ENCODE measurements around the gene LDB3. TPM values are rescaled to one million over a fixed set of nuclear protein-coding genes. Genes with fewer than 3 reads are reported as not detected.

Gene LDB3
- total RNA-seq, 2 donors from 2014 or later = 0.66 to 0.78 TPM

DNA sequence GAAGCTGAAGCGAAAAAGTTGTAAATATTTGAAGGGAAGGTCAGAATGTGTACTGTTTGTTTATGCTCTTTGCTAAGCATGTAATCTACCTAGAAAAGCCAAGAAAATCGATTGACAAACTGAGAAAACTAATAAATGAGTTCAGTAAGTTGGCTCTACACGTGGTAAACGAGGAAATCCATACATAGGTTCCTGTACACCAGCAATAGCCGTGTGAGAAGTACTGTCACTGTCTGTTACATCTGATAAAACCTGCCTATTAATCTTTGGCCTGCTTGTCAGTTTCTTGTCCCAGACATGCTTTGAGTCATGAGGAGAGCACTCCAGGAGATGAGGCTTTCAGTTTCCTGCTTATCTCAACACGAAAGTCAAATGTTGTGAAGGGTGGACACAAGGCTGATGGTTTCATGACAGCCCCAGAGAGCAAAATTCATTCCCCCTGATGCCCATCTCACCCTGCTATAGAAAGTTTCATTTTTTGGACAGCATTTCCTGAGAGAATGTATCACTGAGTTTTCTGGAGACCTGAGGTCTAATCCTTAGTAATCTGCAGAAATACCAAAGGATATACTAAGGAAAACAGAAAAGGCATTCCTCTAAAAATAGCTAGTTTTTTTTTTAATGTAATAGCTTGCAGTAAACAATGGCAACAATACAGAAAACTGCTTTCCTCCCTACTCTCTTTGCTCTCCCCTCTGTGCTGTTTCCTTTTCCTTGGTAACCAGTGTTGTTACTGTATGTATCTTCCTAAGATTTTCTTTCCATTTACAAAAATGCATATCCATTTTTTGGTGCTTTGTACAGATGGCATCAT lies 107.0 kb downstream of the LDB3 start:
- 10 to 13% methylated on average over 6 of the region's 6 CpGs for WGBS, 2 donors
- peaks cover 25% of the 10 kb centered on the region for H3K4me1 ChIP-seq
- H3K27ac ChIP-seq = no peak overlapping the region
- H3K36me3 ChIP-seq (replicated peaks in 1 of 2; ENCODE audit: insufficient read depth in 1 of 2, low read depth in 2 of 2) = no peaks in the 10 kb centered on the region
- DNase-seq = no peak
- intact Hi-C loops (cut with DNase I) = no loop called here
- no peak for TF ChIP-seq CTCF (IDR thresholded peaks at IDR 0.05)
- no peak for TF ChIP-seq POLR2A (IDR thresholded peaks at IDR 0.05)
- no peaks in the 10 kb centered on the region for H3K9me3 ChIP-seq
- no peak overlapping the region for H3K4me3 ChIP-seq
- H3K27me3 ChIP-seq = no peaks in the 10 kb centered on the region
- peak; percentile 12 for ATAC-seq

- Histone ChIP-seq H3K9me3 (no peaks in the 10 kb centered on the region), H3K36me3 (replicated peaks in 1 of 2; ENCODE audit: insufficient read depth in 1 of 2, low read depth in 2 of 2) (no peaks in the 10 kb centered on the region), H3K27me3 (no peaks in the 10 kb centered on the region), H3K4me1 (peaks cover 24% of the 10 kb centered on the region), H3K4me3 (no peak overlapping the region), H3K27ac (no peak overlapping the region)
- intact Hi-C loops (cut with DNase I) = no loop called here
- DNase-seq (no peak), ATAC-seq (no peak)
- no peak for TF ChIP-seq CTCF (IDR thresholded peaks at IDR 0.05)
- no peak for TF ChIP-seq POLR2A (IDR thresholded peaks at IDR 0.05)
- WGBS, 2 donors = 79 to 91% methylated on average over 3 of the region's 3 CpGs
These were observed 107.5 kb downstream of the LDB3 start for GRCh38 chr10:86775870-86776180.

DNA sequence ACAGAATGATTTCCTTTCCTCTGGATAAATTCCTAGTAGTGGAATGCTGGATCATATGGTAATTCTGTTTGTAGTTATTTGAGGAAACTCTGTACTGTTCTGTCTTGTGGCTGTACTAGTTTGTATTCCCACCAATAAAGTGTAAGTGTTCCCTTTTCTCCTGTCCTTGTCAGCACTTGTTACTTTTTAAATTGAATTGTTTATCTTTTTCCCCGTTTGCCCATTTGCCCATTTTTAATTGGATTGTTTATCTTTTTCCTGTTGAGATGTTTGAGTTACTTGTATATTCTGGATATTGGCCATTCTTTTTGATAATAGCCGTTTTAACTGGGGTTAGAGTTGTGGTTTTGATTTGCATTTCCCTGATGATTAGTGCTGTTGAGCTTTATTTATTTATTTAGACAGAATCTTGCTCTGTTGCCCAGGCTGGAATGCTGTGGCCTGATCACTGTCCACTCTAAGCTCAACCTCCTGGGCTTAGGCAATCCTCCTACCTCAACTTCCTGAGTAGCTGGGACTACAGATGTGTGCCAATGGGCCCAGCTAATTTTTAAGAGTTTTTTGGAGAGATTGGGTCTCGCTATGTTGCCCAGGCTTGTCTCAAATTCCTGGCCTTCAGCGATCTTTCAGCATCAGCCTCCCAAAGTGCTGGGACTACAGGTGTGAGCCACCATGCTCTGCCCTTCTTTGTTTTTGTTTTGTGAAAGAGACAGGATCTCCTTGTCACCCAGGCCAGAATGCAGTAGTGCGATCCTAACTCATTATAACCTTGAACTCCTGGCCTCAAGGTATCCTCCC lies 111.1 kb downstream of the LDB3 start:
- WGBS, 2 donors = 62 to 72% methylated on average over 5 of the region's 5 CpGs
- H3K27ac ChIP-seq = no peak overlapping the region
- peaks cover 21% of the 10 kb centered on the region for H3K4me1 ChIP-seq
- no peak for TF ChIP-seq CTCF (IDR thresholded peaks at IDR 0.05)
- H3K36me3 ChIP-seq (replicated peaks in 1 of 2; ENCODE audit: insufficient read depth in 1 of 2, low read depth in 2 of 2) = no peaks in the 10 kb centered on the region
- intact Hi-C loops (cut with DNase I) = no loop called here
- DNase-seq = no peak
- no peaks in the 10 kb centered on the region for H3K9me3 ChIP-seq
- H3K27me3 ChIP-seq = no peaks in the 10 kb centered on the region
- no peak overlapping the region for H3K4me3 ChIP-seq
- ATAC-seq = no peak

DNA sequence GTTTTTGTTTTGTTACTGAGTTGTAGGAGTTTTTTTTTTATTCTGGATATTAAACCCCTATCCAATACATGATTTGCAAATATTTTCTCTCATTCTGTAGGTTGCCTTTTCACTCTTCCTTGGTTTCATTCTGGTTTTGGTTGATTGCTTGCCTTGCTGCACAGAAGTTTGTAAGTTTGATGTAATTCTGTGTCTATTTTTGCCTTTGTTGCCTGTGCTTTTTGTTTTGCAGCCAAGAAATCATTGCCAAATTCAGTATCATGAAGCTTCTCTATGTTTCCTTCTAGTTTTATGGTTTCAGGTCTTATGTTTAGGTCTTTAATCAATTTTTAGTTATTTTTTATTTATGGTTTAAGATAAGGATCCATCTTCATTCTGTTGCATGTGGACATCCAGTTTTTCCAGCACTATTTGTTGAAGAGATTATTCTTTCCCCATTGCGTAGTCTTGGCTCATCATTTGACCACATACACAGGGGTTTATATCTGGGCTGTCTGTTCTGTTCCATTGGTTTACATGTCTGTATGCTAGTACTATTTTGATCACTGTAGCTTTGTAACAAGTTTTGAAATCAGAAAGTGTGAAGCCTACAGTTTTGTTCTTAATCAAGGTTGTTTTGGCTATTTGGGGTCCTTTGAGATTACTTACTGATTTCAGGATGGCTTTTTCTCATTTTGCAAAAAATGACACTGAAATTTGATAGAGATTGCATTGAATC lies 114.5 kb downstream of the LDB3 start:
- H3K36me3 ChIP-seq (replicated peaks in 1 of 2; ENCODE audit: insufficient read depth in 1 of 2, low read depth in 2 of 2) = no peaks in the 10 kb centered on the region
- intact Hi-C loops (cut with DNase I) = no loop called here
- H3K27me3 ChIP-seq = no peaks in the 10 kb centered on the region
- no peak overlapping the region for H3K27ac ChIP-seq
- peaks cover 28% of the 10 kb centered on the region for H3K4me1 ChIP-seq
- whole genome bisulfite sequencing, 2 donors = 95 to 100% methylated on average over 1 of the region's 1 CpG
- no peak overlapping the region for H3K4me3 ChIP-seq
- ATAC-seq (no peak), DNase-seq (no peak)
- no peak for TF ChIP-seq CTCF (IDR thresholded peaks at IDR 0.05)
- no peak for TF ChIP-seq POLR2A (IDR thresholded peaks at IDR 0.05)
- H3K9me3 ChIP-seq = no peaks in the 10 kb centered on the region
